SK-N-SH (cell line): ENCODE measurements around the gene BCR. TPM values are rescaled to one million over a fixed set of nuclear protein-coding genes. Genes with fewer than 3 reads are reported as not detected.

ENCODE experiments used
- CTCF ChIA-PET: fragments of 300-600, 350-600 bp; formaldehyde crosslinking; extraction: SDS; loops from one replicate; lab custom pipeline; 2021; lab: Yijun Ruan, JAX
- POLR2A ChIA-PET: fragments of 350-600 bp; sonication (Branson Sonifier 250); formaldehyde crosslinking; extraction: SDS; loops from one replicate; lab custom pipeline; 2020; ENCODE audit warnings: antibody characterized with exemption, inconsistent platforms; lab: Yijun Ruan, JAX
- DNase-seq: peaks from one replicate; pipeline ENCODE4 v3.0.0; 2012
- H2AFZ ChIP-seq: fragments of 200-600 bp; sonication (generic); 2 replicates; pipeline ENCODE4 v1.8.1; 2016; ENCODE audit warnings: antibody characterized with exemption, mild to moderate bottlenecking, low read depth
- H3F3A ChIP-seq: fragments of 200-600 bp; sonication (generic); replicated peaks from 2 replicates; pipeline ENCODE3; 2016; ENCODE audit warnings: antibody characterized with exemption, mild to moderate bottlenecking; ENCODE audit not compliant: insufficient read depth
- H3K27ac ChIP-seq, 2 experiments: fragments of 200-500 bp in 1 of 2; fragments of 200-600 bp in 1 of 2; sonication (Bioruptor generic) in 1 of 2; sonication (generic), shearing (Covaris generic) in 1 of 2; 2 replicates each; pipeline versions ENCODE4 v1.5.1 to v1.6.1; 2014 to 2016; ENCODE audit warnings: low read depth in 2 of 2, inconsistent platforms in 1 of 2, low read length in 1 of 2, mild to moderate bottlenecking in 1 of 2, mixed read lengths in 1 of 2
- H3K27me3 ChIP-seq: fragments of 200-600 bp; sonication (generic), shearing (Covaris generic); 2 replicates; pipeline ENCODE4 v1.6.1; 2016; ENCODE audit warnings: mixed run types; ENCODE audit not compliant: insufficient read depth
- H3K36me3 ChIP-seq, 2 experiments: fragments of 200-500 bp in 1 of 2; fragments of 200-600 bp in 1 of 2; sonication (Bioruptor generic) in 1 of 2; sonication (generic) in 1 of 2; replicated peaks in 1 of 2; 2 replicates each; pipeline versions ENCODE3 to v1.5.1; 2014 to 2016; ENCODE audit warnings: low read length in 1 of 2, mild to moderate bottlenecking in 1 of 2; ENCODE audit not compliant: insufficient read depth in 2 of 2, control insufficient read depth in 1 of 2
- H3K4me1 ChIP-seq, 2 experiments: fragments of 200-500 bp in 1 of 2; fragments of 200-600 bp in 1 of 2; sonication (Bioruptor generic) in 1 of 2; sonication (generic), shearing (Covaris generic) in 1 of 2; 2 replicates each; pipeline versions ENCODE4 v1.5.1 to v1.6.1; 2014 to 2016; ENCODE audit warnings: low read depth in 1 of 2, low read length in 1 of 2, mixed run types in 1 of 2; ENCODE audit not compliant: insufficient read depth in 2 of 2, control insufficient read depth in 1 of 2
- H3K4me2 ChIP-seq: fragments of 200-600 bp; sonication (generic), shearing (Covaris generic); 2 replicates; pipeline ENCODE4 v1.6.1; 2017; ENCODE audit warnings: mixed run types
- H3K4me3 ChIP-seq, 2 experiments: fragments of 200-500 bp in 1 of 2; fragments of 200-600 bp in 1 of 2; sonication (Bioruptor generic) in 1 of 2; sonication (generic), shearing (Covaris generic) in 1 of 2; 2 replicates each; pipeline versions ENCODE4 v1.5.1 to v1.8.1; 2014 to 2016; ENCODE audit warnings: low read depth in 2 of 2, inconsistent platforms in 1 of 2, low read length in 1 of 2, mild to moderate bottlenecking in 1 of 2, mixed read lengths in 1 of 2, moderate library complexity in 1 of 2
- H3K79me2 ChIP-seq: fragments of 200-600 bp; sonication (generic); 2 replicates; pipeline ENCODE4 v1.8.1; 2017; ENCODE audit warnings: mild to moderate bottlenecking; ENCODE audit not compliant: insufficient read depth
- H3K9ac ChIP-seq: fragments of 200-600 bp; sonication (generic); 2 replicates; pipeline ENCODE4 v1.6.1; 2017; ENCODE audit warnings: mixed run types
- H3K9me2 ChIP-seq: fragments of 200-600 bp; sonication (generic); 2 replicates; pipeline ENCODE4 v1.6.1; 2017; ENCODE audit warnings: mixed run types
- H3K9me3 ChIP-seq: fragments of 200-600 bp; sonication (generic); 2 replicates; pipeline ENCODE4 v1.6.1; 2017; ENCODE audit warnings: mixed run types, mild to moderate bottlenecking, moderate library complexity
- H4K20me1 ChIP-seq: fragments of 200-600 bp; sonication (generic); 2 replicates; pipeline ENCODE4 v1.6.1; 2017; ENCODE audit warnings: mild to moderate bottlenecking, mixed run types; ENCODE audit not compliant: insufficient read depth
- EP300 ChIP-seq, 2 experiments: IDR thresholded peaks; 2 replicates each; pipeline versions ENCODE4 v1.4.0 to v1.6.1; 2012; ENCODE audit warnings: borderline replicate concordance in 1 of 2, low read depth in 1 of 2, low read length in 1 of 2
- EZH2phosphoT487 ChIP-seq: fragments of 200-600 bp; sonication (generic); IDR thresholded peaks from 2 replicates; pipeline ENCODE4 v1.6.1; 2017; ENCODE audit warnings: low read depth, mixed run types, mild to moderate bottlenecking, antibody characterized with exemption, moderate library complexity, borderline replicate concordance
- FOSL2 ChIP-seq: IDR thresholded peaks from 2 replicates; pipeline ENCODE4 v1.4.0; 2012; ENCODE audit warnings: low read depth, mild to moderate bottlenecking, moderate library complexity, borderline replicate concordance
- FOXM1 ChIP-seq: IDR thresholded peaks from 2 replicates; pipeline ENCODE4 v1.4.0; 2012; ENCODE audit warnings: low read depth, mild to moderate bottlenecking
- JUND ChIP-seq: IDR thresholded peaks from 2 replicates; pipeline ENCODE4 v1.4.0; 2012
- MEF2A ChIP-seq: IDR thresholded peaks from 2 replicates; pipeline ENCODE4 v1.4.0; 2012; ENCODE audit warnings: low read depth, borderline replicate concordance
- MXI1 ChIP-seq: IDR thresholded peaks from 2 replicates; pipeline ENCODE4 v1.6.1; 2012; ENCODE audit warnings: mild to moderate bottlenecking, low read depth, low read length, improper control_type of control experiment
- NFIC ChIP-seq: IDR thresholded peaks from 2 replicates; pipeline ENCODE4 v1.4.0; 2012; ENCODE audit warnings: borderline replicate concordance
- RCOR1 ChIP-seq: fragments of 150-350 bp; IDR thresholded peaks from 2 replicates; pipeline ENCODE4 v1.6.1; 2017; ENCODE audit warnings: antibody characterized with exemption, low read length
- RFX5 ChIP-seq: IDR thresholded peaks from 2 replicates; pipeline ENCODE4 v1.6.1; 2012; ENCODE audit warnings: mild to moderate bottlenecking, improper control_type of control experiment, low read length
- SIN3A ChIP-seq: IDR thresholded peaks from 2 replicates; pipeline ENCODE4 v1.6.1; 2012; ENCODE audit warnings: low read depth, mild to moderate bottlenecking, low read length, moderate library complexity, borderline replicate concordance
- TCF12 ChIP-seq: IDR thresholded peaks from 2 replicates; pipeline ENCODE4 v1.4.0; 2012
- TEAD4 ChIP-seq: IDR thresholded peaks from 2 replicates; pipeline ENCODE4 v1.4.0; 2012; ENCODE audit warnings: mild to moderate bottlenecking, borderline replicate concordance; ENCODE audit not compliant: insufficient read depth
- USF2 ChIP-seq: fragments of 150-350 bp; IDR thresholded peaks from 2 replicates; pipeline ENCODE4 v1.6.1; 2017; ENCODE audit warnings: antibody characterized with exemption, low read length, low read depth, borderline replicate concordance
- ZBTB33 ChIP-seq: IDR thresholded peaks from 2 replicates; pipeline ENCODE4 v1.4.0; 2012; ENCODE audit warnings: low read depth, borderline replicate concordance
- WGBS: methylation state at CpG from one replicate; pipeline ENCODE4 v1.1.6; 2017; ENCODE audit warnings: low lambda C conversion rate; 5-methylcytosine and 5-hydroxymethylcytosine counted together
- polyA plus RNA-seq, 3 experiments: library from polyadenylated mRNA; depleted of rRNA; stranded (reverse); fragments of >200 nt; gene quantifications; 2 replicates each; pipeline ENCODE4 v1.2.3, GENCODE V29; 2012
- TF ChIP-seq, protein P1 (sequence below): IDR thresholded peaks from 2 replicates; pipeline ENCODE4 v1.4.0; 2012; ENCODE audit warnings: low read depth, borderline replicate concordance

The BCR gene
- polyA plus RNA-seq, 1 of the 3 experiments (the other 2 are of a cell fraction), result 50.9 TPM

DNA sequence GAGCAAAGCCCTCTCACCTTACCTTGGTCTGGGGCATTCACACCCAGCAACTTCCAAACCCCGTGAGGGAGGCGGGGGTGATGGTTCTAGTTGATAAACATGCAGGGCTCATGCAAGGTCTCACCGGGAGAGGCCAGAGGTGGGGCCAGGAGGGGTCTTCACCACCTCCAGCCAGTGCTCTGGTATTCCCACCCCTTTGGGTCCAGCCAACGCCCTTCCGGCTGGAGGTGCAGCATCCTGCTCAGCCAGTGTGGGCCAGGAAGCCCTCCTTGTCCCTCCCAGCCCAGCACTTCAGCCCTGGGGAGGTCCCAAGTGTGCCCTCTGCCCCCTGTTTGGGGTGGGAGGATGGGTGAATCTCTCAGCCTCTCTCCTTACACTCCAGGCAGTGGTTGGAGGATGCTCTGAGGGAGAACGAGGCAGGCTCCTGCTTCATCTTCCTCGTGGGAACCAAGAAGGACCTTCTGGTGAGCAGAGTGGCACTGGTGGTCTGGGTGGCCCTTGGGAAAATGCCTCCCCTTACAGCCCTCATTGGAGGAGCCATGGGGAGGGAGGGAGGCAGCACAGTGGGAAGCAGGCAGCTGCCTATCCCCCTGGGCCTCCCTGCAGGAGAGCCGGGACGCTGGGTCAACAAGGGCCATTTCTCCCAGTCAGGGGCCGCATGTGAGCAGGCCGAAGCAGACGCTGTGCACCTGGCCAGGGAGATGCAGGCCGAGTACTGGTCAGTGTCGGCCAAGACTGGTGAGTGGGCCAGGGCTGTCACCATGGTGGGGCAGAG lies 21.6 kb upstream of the BCR start:
- Histone ChIP-seq H3K4me2 (no peak overlapping the region), H3K27ac (no peak overlapping the region), H3K79me2 (no peaks in the 10 kb centered on the region), H3K9me3 (no peaks in the 10 kb centered on the region), H3K9me2 (no peaks in the 10 kb centered on the region), H3F3A (no peaks in the 10 kb centered on the region), H2AFZ (no peak overlapping the region), H3K36me3 (no peaks in the 10 kb centered on the region), H4K20me1 (no peaks in the 10 kb centered on the region), H3K4me1 (peaks cover 0 to 2% of the 10 kb centered on the region in 2 experiments; a peak in 1 of 4 replicates), H3K27me3 (no peaks in the 10 kb centered on the region), H3K4me3 (no peak overlapping the region), H3K9ac (no peak overlapping the region)
- POLR2A ChIA-PET, result no interaction called here
- WGBS, result 100% methylated on average over 1 of the region's 14 CpGs
- no peak for DNase-seq
- TF ChIP-seq EZH2phosphoT487, result no peak
- TF ChIP-seq, protein P1, sequence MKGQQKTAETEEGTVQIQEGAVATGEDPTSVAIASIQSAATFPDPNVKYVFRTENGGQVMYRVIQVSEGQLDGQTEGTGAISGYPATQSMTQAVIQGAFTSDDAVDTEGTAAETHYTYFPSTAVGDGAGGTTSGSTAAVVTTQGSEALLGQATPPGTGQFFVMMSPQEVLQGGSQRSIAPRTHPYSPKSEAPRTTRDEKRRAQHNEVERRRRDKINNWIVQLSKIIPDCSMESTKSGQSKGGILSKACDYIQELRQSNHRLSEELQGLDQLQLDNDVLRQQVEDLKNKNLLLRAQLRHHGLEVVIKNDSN, result no peak
- TF ChIP-seq TEAD4, result no peak
- TF ChIP-seq USF2, result no peak
- TF ChIP-seq FOXM1, result no peak
- no peak for TF ChIP-seq NFIC
- TF ChIP-seq MXI1, result no peak
- TF ChIP-seq RCOR1, result no peak
- TF ChIP-seq EP300 (IDR thresholded peaks at IDR 0.05; ENCODE audit: borderline replicate concordance in 1 of 2, low read depth in 1 of 2, low read length in 1 of 2), result no peak
- no peak for TF ChIP-seq ZBTB33
- CTCF ChIA-PET, result interaction anchor here (1.5 to 2.1 kb wide), 2 partner anchors 11 to 131 kb away, joined by 4 to 8 read pairs; no protein-coding TSS in a partner anchor

DNA sequence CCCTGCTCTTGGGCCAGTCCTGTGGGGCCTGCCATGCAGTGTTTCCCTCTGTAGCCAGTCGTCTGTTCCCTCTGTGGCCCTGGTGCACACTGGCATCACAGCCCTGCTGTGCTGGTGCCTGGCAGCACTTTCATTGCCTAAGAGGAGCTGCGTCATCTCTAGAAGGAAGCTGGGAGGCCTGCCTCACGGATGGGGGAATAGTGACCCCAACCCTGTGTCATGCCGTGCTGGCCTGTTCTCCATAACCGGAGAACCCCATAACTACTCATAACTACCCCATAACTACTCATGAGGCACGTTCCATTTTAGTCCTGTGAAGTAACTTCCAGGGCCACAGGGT lies 21.0 kb upstream of the BCR start:
- no peak for TF ChIP-seq FOSL2
- no peak for TF ChIP-seq RFX5
- TF ChIP-seq SIN3A, result no peak
- no peak for TF ChIP-seq TEAD4
- TF ChIP-seq MEF2A, result no peak
- no peak for TF ChIP-seq JUND
- TF ChIP-seq EP300 (IDR thresholded peaks at IDR 0.05; ENCODE audit: borderline replicate concordance in 1 of 2, low read depth in 1 of 2, low read length in 1 of 2), result no peak
- no peak for TF ChIP-seq NFIC
- no peak for TF ChIP-seq TCF12
- Histone ChIP-seq H3K27me3 (no peaks in the 10 kb centered on the region), H3K36me3 (no peaks in the 10 kb centered on the region), H3K9me3 (no peaks in the 10 kb centered on the region), H3K4me3 (no peak overlapping the region), H3K4me2 (no peak overlapping the region), H4K20me1 (no peaks in the 10 kb centered on the region), H3K9ac (no peak overlapping the region), H3K9me2 (no peaks in the 10 kb centered on the region), H2AFZ (no peak overlapping the region), H3K27ac (no peak overlapping the region), H3K79me2 (no peaks in the 10 kb centered on the region), H3K4me1 (peaks cover 0 to 7% of the 10 kb centered on the region in 2 experiments; a peak in 1 of 4 replicates), H3F3A (no peaks in the 10 kb centered on the region)
- CTCF ChIA-PET, result no interaction called here
- no peak for DNase-seq
- 80% methylated on average over 5 of the region's 6 CpGs for WGBS
- POLR2A ChIA-PET, result no interaction called here
